Neural progenitor cell (in vitro differentiated cells): Measurements from ENCODE around the gene JSRP1.

ENCODE experiments used
- EZH2phosphoT487 ChIP-seq: fragments of 200-600 bp; sonication (generic); IDR thresholded peaks from 2 replicates; pipeline ENCODE4 v1.6.1; 2017; ENCODE audit warnings: antibody characterized with exemption
- TF ChIP-seq, protein P1 (sequence below): fragments of 200-600 bp; sonication (generic); IDR thresholded peaks from 2 replicates; pipeline ENCODE4 v1.5.1; 2017; ENCODE audit warnings: antibody characterized with exemption, mild to moderate bottlenecking

DNA sequence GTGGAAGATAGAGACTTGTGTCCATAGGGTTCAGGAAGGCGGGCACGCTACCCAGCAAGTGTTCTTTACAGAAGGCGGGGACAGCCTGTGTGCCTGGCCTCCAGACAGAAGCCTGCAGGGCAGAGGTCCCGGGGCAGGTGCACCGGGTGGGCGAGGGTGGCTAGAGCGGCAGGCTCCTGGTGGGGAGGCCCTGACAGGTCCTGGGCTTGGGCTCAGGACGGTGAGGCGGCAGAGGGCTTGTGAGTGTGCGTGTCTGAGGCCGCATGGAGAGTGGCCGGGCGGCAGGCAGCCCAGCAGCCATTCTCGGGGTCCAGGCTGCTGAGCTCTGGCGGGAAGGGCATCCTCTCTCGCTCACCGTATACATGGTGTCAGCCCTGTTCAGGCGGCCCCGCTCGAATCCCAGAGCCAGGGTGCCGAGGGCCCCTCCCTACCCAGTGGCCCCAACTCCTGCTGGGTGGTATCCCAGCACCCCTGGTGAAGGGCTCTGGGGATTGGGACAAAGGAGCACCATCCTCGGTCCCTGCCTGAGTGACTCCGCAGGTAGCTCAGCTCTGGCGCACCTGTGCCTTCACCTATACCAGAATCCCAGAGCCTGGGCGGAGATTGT, 10.1 kb downstream of the JSRP1 start:
- TF ChIP-seq, protein P1, sequence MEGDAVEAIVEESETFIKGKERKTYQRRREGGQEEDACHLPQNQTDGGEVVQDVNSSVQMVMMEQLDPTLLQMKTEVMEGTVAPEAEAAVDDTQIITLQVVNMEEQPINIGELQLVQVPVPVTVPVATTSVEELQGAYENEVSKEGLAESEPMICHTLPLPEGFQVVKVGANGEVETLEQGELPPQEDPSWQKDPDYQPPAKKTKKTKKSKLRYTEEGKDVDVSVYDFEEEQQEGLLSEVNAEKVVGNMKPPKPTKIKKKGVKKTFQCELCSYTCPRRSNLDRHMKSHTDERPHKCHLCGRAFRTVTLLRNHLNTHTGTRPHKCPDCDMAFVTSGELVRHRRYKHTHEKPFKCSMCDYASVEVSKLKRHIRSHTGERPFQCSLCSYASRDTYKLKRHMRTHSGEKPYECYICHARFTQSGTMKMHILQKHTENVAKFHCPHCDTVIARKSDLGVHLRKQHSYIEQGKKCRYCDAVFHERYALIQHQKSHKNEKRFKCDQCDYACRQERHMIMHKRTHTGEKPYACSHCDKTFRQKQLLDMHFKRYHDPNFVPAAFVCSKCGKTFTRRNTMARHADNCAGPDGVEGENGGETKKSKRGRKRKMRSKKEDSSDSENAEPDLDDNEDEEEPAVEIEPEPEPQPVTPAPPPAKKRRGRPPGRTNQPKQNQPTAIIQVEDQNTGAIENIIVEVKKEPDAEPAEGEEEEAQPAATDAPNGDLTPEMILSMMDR, result no peak
- TF ChIP-seq EZH2phosphoT487, result no peak
